HepG2 (cell line): ENCODE results near the gene PLEKHB2. TPM values are rescaled to one million over a fixed set of nuclear protein-coding genes. Genes with fewer than 3 reads are reported as not detected.

ENCODE experiments used
- ATF7-NPFF ChIP-seq: sonication (generic); formaldehyde crosslinking; IDR thresholded peaks from 2 replicates; pipeline ENCODE4 v1.8.1; 2023; ENCODE audit warnings: mild to moderate bottlenecking, low read depth, missing genetic modification reagents, moderate library complexity
- DMAP1 ChIP-seq: IDR thresholded peaks from 2 replicates; pipeline ENCODE4 v1.6.1; 2016
- GTF3A ChIP-seq: sonication (generic); formaldehyde crosslinking; conservative IDR thresholded peaks from 2 replicates; pipeline ENCODE4 v1.4.0; 2020; ENCODE audit warnings: mild to moderate bottlenecking, missing genetic modification reagents
- JUND ChIP-seq: sonication (generic); formaldehyde crosslinking; IDR thresholded peaks from 2 replicates; pipeline ENCODE4 v1.8.0; 2022; ENCODE audit warnings: mild to moderate bottlenecking, missing genetic modification reagents
- KDM5B ChIP-seq: sonication (generic); formaldehyde crosslinking; IDR thresholded peaks from 2 replicates; pipeline ENCODE4 v1.4.0; 2020; ENCODE audit warnings: missing genetic modification reagents, mild to moderate bottlenecking, borderline replicate concordance
- MAFK ChIP-seq, 2 experiments: IDR thresholded peaks in 1 of 2; conservative IDR thresholded peaks in 1 of 2; 2 replicates each; pipeline ENCODE4 v1.6.1; 2011; ENCODE audit warnings: improper control_type of control experiment in 2 of 2, low read length in 2 of 2
- MIXL1 ChIP-seq: IDR thresholded peaks from 2 replicates; pipeline ENCODE4 v1.6.1; 2016
- MLXIP ChIP-seq: sonication (generic); formaldehyde crosslinking; IDR thresholded peaks from 2 replicates; pipeline ENCODE4 v1.9.0; 2021; ENCODE audit warnings: missing genetic modification reagents, borderline replicate concordance
- PRDM10 ChIP-seq: sonication (generic); formaldehyde crosslinking; IDR thresholded peaks from 2 replicates; pipeline ENCODE4 v1.4.0; 2020; ENCODE audit warnings: low read depth, missing genetic modification reagents
- PREB ChIP-seq: sonication (generic); formaldehyde crosslinking; IDR thresholded peaks from 2 replicates; pipeline ENCODE4 v1.4.0; 2020; ENCODE audit warnings: missing genetic modification reagents
- RORA ChIP-seq: sonication (generic); formaldehyde crosslinking; IDR thresholded peaks from 2 replicates; pipeline ENCODE4 v1.5.0; 2020; ENCODE audit warnings: mild to moderate bottlenecking, missing genetic modification reagents, moderate library complexity
- SYNCRIP ChIP-seq: fragments of 200-400 bp; formaldehyde crosslinking; IDR thresholded peaks from 2 replicates; pipeline ENCODE4 v1.6.1; 2018; ENCODE audit warnings: mild to moderate bottlenecking, low read depth, low read length; ENCODE audit not compliant: insufficient read depth
- THAP11 ChIP-seq: IDR thresholded peaks from 2 replicates; pipeline ENCODE4 v1.6.1; 2016; ENCODE audit warnings: missing biosample characterization, missing genetic modification reagents
- ZFAT ChIP-seq: sonication (generic); formaldehyde crosslinking; conservative IDR thresholded peaks from 2 replicates; pipeline ENCODE4 v1.8.1; 2023; ENCODE audit warnings: missing genetic modification reagents, inconsistent platforms
- ZFX ChIP-seq: sonication (generic); formaldehyde crosslinking; IDR thresholded peaks from 2 replicates; pipeline ENCODE4 v1.4.0; 2020; ENCODE audit warnings: mild to moderate bottlenecking, low read depth, missing genetic modification reagents, moderate library complexity
- ZNF317 ChIP-seq: sonication (generic); formaldehyde crosslinking; IDR thresholded peaks from 2 replicates; pipeline ENCODE4 v1.5.0; 2020; ENCODE audit warnings: mild to moderate bottlenecking, missing genetic modification reagents
- ZNF333 ChIP-seq: sonication (generic); formaldehyde crosslinking; IDR thresholded peaks from 2 replicates; pipeline ENCODE4 v1.4.0; 2020; ENCODE audit warnings: mild to moderate bottlenecking, missing genetic modification reagents, borderline replicate concordance
- ZNF382 ChIP-seq: sonication (generic); formaldehyde crosslinking; IDR thresholded peaks from 2 replicates; pipeline ENCODE4 v1.5.0; 2020; ENCODE audit warnings: missing genetic modification reagents, mild to moderate bottlenecking, borderline replicate concordance
- ZNF431 ChIP-seq: sonication (generic); formaldehyde crosslinking; IDR thresholded peaks from 2 replicates; pipeline ENCODE4 v1.9.0; 2022; ENCODE audit warnings: missing genetic modification reagents, low read depth, mild to moderate bottlenecking, borderline replicate concordance
- ZNF543 ChIP-seq: sonication (generic); formaldehyde crosslinking; IDR thresholded peaks from 2 replicates; pipeline ENCODE4 v1.4.0; 2020; ENCODE audit warnings: mild to moderate bottlenecking, missing genetic modification reagents
- ZNF550 ChIP-seq: sonication (generic); formaldehyde crosslinking; IDR thresholded peaks from 2 replicates; pipeline ENCODE4 v1.4.0; 2020; ENCODE audit warnings: mild to moderate bottlenecking, missing genetic modification reagents, borderline replicate concordance
- ZNF577 ChIP-seq: sonication (generic); formaldehyde crosslinking; IDR thresholded peaks from 2 replicates; pipeline ENCODE4 v1.4.0; 2020; ENCODE audit warnings: mild to moderate bottlenecking, low read depth, missing genetic modification reagents, borderline replicate concordance
- ZNF703 ChIP-seq: sonication (generic); formaldehyde crosslinking; IDR thresholded peaks from 2 replicates; pipeline ENCODE4 v1.5.1; 2020; ENCODE audit warnings: missing genetic modification reagents, mild to moderate bottlenecking, moderate library complexity, borderline replicate concordance
- polyA plus RNA-seq, 8 experiments: library from polyadenylated mRNA; depleted of rRNA in 3 of 8; stranded (reverse) in 7 of 8; unstranded in 1 of 8; fragments of >200 nt; fragmentation: Illumina TruSeq in 4 of 8; extraction: Trizol in 4 of 8; gene quantifications; 2 replicates each; pipeline versions ENCODE4 v1.2.1 to v1.2.3, GENCODE V29; 2011 to 2016; ENCODE audit warnings: low read depth in 4 of 8, missing spikeins in 1 of 8, mixed read lengths in 1 of 8; ENCODE audit not compliant: insufficient read depth in 1 of 8
- total RNA-seq, 5 experiments: library from RNA; depleted of rRNA; stranded (reverse); fragments of >200 nt; fragmentation: Illumina TruSeq; extraction: Trizol; gene quantifications; 2 replicates each; pipeline ENCODE4 v1.2.3, GENCODE V29; 2016; ENCODE audit warnings: low read depth in 1 of 5

PLEKHB2 gene
- total and polyA plus RNA-seq, 2 of the 13 experiments (the other 11 are each of a cell fraction or from before 2014, with no cell fraction given) = 73.0 to 78.9 TPM

GRCh38 chr2:131093006-131093695, 12.0 kb upstream of the PLEKHB2 start, which contains the start of gene FAM168B (continued):
- TF ChIP-seq ZFX (peak; percentile 98), ZNF317 (CRISPR knock-in tag) (no peak), ZNF543 (CRISPR knock-in tag) (peak; percentile 74; the same call in 1 of the 2 replicates), MLXIP (CRISPR knock-in tag) (no peak), SYNCRIP (no peak), ZNF333 (CRISPR knock-in tag) (no peak), JUND (no peak), KDM5B (CRISPR knock-in tag) (peak; percentile 82; the same call in 1 of the 2 replicates), MAFK (conservative IDR thresholded peaks at IDR 0.05 in 1 of 2, IDR thresholded peaks at IDR 0.05 in 1 of 2; ENCODE audit: low read length in 2 of 2) (no peak), THAP11 (CRISPR knock-in tag) (peak; percentile 88), GTF3A (CRISPR knock-in tag) (no peak), ZNF577 (CRISPR knock-in tag) (no peak), ZFAT (CRISPR knock-in tag) (no peak), ZNF550 (no peak), ATF7-NPFF (CRISPR knock-in tag) (peak; percentile 97), DMAP1 (CRISPR knock-in tag) (peak; percentile 62; the same call in 1 of the 2 replicates), PRDM10 (CRISPR knock-in tag) (no peak), PREB (CRISPR knock-in tag) (no peak; the same call in 1 of the 2 replicates), ZNF431 (peak; percentile 93), RORA (CRISPR knock-in tag) (no peak; the same call in 1 of the 2 replicates), ZNF382 (no peak), MIXL1 (CRISPR knock-in tag) (no peak), ZNF703 (CRISPR knock-in tag) (no peak)
